ENCODE measurements around the gene ADARB1. TPM values are rescaled to one million over a fixed set of nuclear protein-coding genes. Genes with fewer than 3 reads are reported as not detected.
A peak's percentile ranks its signal among the peaks of the same experiment; 100 is the strongest.

The ADARB1 gene
- total and polyA plus RNA-seq, 9 of the 15 experiments (the other 6 are each of a cell fraction or from before 2014, with no cell fraction given), result 6.7 to 16.0 (median 8.3) TPM

DNA sequence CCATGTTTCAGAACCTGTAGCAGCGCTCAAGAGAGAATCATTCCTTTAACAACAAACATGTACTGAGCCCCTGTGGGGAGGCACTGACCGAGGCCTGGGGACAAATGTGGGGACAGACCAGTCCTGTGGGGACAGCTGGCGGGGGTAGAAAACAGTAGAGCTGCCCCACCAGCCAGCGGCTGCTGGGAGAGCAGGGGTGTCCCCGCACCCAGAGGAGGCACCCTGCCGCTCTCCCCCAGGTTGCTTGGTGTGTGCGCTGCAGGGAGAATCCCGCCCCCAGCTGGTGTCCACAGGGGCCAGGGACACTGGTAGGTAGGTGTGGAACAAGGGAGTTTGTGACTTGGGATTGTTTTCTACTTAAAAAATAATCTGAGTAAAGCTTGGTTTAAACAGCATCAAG, 62.1 kb downstream of the ADARB1 start:
- Histone ChIP-seq H3K36me3 (ENCODE audit: control insufficient read depth, insufficient read depth, low read length) (no peaks in the 10 kb centered on the region), H3K9me1 (ENCODE audit: control insufficient read depth, insufficient read depth, low read length) (no peaks in the 10 kb centered on the region), H3K4me3 (no peak overlapping the region), H3K9ac (ENCODE audit: insufficient read depth in 1 of 2, low read depth in 2 of 2, low read length in 2 of 2) (peak overlapping the region in 1 of 2 experiments; percentile 49; a peak in 1 of 4 replicates), H3K27ac (ENCODE audit: extremely low read depth, low read depth, low read length) (no peak overlapping the region), H3K27me3 (ENCODE audit: control insufficient read depth in 2 of 2, insufficient read depth in 2 of 2, low read length in 2 of 2) (no peaks in the 10 kb centered on the region), H4K20me1 (replicated peaks; ENCODE audit: control insufficient read depth, insufficient read depth, low read length) (no peaks in the 10 kb centered on the region), H3K4me1 (replicated peaks in 1 of 2; ENCODE audit: control insufficient read depth in 2 of 2, insufficient read depth in 2 of 2, low read length in 2 of 2) (peaks cover 18 to 19% of the 10 kb centered on the region in 2 experiments; a peak in 4 of 5 replicates), H3K79me2 (ENCODE audit: control insufficient read depth, insufficient read depth, low read length) (no peaks in the 10 kb centered on the region), H3K9me3 (replicated peaks; ENCODE audit: control insufficient read depth, insufficient read depth, low read depth, low read length) (no peaks in the 10 kb centered on the region), H2AFZ (ENCODE audit: low read depth, low read length) (no peak overlapping the region), H3K4me2 (ENCODE audit: insufficient read depth, low read length) (no peak overlapping the region)
- no TSS peak for BruUV-seq (replicated peaks)
- no peak for FAIRE-seq
- peak in 2 of 4 experiments; percentile 38 to 49 for DNase-seq (ENCODE audit: extremely low read depth in 1 of 4, low spot score in 3 of 4)
- TF ChIP-seq TARDBP (IDR thresholded peaks at IDR 0.05) (no peak), MYNN (IDR thresholded peaks at IDR 0.05) (0 out of 2 replicates have a peak, but pooled peaks have one; percentile 3), MYNN (CRISPR knock-in tag; IDR thresholded peaks at IDR 0.05) (no peak), ZNF551 (CRISPR knock-in tag; IDR thresholded peaks at IDR 0.05) (no peak)
- TF ChIP-seq, protein P1, sequence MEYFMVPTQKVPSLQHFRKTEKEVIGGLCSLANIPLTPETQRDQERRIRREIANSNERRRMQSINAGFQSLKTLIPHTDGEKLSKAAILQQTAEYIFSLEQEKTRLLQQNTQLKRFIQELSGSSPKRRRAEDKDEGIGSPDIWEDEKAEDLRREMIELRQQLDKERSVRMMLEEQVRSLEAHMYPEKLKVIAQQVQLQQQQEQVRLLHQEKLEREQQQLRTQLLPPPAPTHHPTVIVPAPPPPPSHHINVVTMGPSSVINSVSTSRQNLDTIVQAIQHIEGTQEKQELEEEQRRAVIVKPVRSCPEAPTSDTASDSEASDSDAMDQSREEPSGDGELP (CRISPR knock-in tag; IDR thresholded peaks at IDR 0.05; ENCODE audit: borderline replicate concordance), result peak; percentile 22; the same call in 1 of the 2 replicates
- WGBS (ENCODE audit: insufficient coverage, low coverage, missing lambda C conversion rate), result 60% methylated on average over 8 of the region's 8 CpGs
- ChIA-PET CTCF (ENCODE audit: low intra/inter-chr PET ratio) (interaction anchor here (0.6 to 5.2 kb wide), 4 partner anchors 38 to 684 kb away, joined by 3 to 51 read pairs (median 7); no protein-coding TSS in a partner anchor), POLR2A (interaction anchor here (0.5 to 1.4 kb wide), 8 partner anchors 30 to 1301 kb away, joined by 3 to 6 read pairs (median 3); partner anchors contain the start of gene POFUT2)
- in situ Hi-C loops (cut with MboI) (loop anchor here (5.0 kb wide), 1 partner anchor 189 kb away; no protein-coding TSS in a partner anchor), intact Hi-C loops (cut with micrococcal nuclease) (loop anchor here (2.0 to 10.0 kb wide), 2 partner anchors 62 to 122 kb away; partner anchors contain the start of gene ADARB1)
- ATAC-seq, result 0 out of 3 replicates have a peak, but pooled peaks have one; percentile 6

Data from K562 (cell line).